Neuron (in vitro differentiated cells): ENCODE data around the gene SYK.

ENCODE experiments used
- H2AFZ ChIP-seq: one replicate; pipeline ENCODE4 v1.6.1; 2013; ENCODE audit warnings: low read depth, mild to moderate bottlenecking, inconsistent platforms, low read length, moderate library complexity
- H3K27me3 ChIP-seq: one replicate; pipeline ENCODE4 v1.6.1; 2013; ENCODE audit warnings: low read length; ENCODE audit not compliant: insufficient read depth
- H3K36me3 ChIP-seq: one replicate; pipeline ENCODE4 v1.6.1; 2013; ENCODE audit warnings: low read length; ENCODE audit not compliant: insufficient read depth
- H3K4me1 ChIP-seq: one replicate; pipeline ENCODE4 v1.6.1; 2013; ENCODE audit warnings: low read length; ENCODE audit not compliant: insufficient read depth
- H3K4me3 ChIP-seq: 2 replicates; pipeline ENCODE4 v1.5.1; 2013; ENCODE audit warnings: mild to moderate bottlenecking, low read length, moderate library complexity
- H3K9me3 ChIP-seq: one replicate; pipeline ENCODE4 v1.6.1; 2013; ENCODE audit warnings: low read length

The SYK gene

GRCh38 chr9:90945336-90945735 is 143.7 kb downstream of the SYK start:
- no peaks in the 10 kb centered on the region for H3K9me3 ChIP-seq
- no peaks in the 10 kb centered on the region for H3K27me3 ChIP-seq
- H2AFZ ChIP-seq, result no peak overlapping the region
- H3K4me1 ChIP-seq, result no peaks in the 10 kb centered on the region
- no peaks in the 10 kb centered on the region for H3K36me3 ChIP-seq
- no peak overlapping the region for H3K4me3 ChIP-seq

GRCh38 chr9:90946982-90947381 is 145.4 kb downstream of the SYK start:
- H3K36me3 ChIP-seq, result no peaks in the 10 kb centered on the region
- no peak overlapping the region for H3K4me3 ChIP-seq

More at GRCh38 chr9:90946982-90947381, 145.4 kb downstream of the SYK start:
- Histone ChIP-seq H3K4me1 (no peaks in the 10 kb centered on the region), H3K27me3 (no peaks in the 10 kb centered on the region), H3K9me3 (no peaks in the 10 kb centered on the region), H2AFZ (no peak overlapping the region)
